HG03520 (cell line): ENCODE data around the gene RAB11FIP3.

Experiments used
- ATAC-seq: cut with Tn5 transposase; IDR thresholded peaks from one replicate; pipeline ENCODE4 v1.9.1; 2021; ENCODE audit warnings: mild to moderate bottlenecking, moderate library complexity; ENCODE audit not compliant: unreplicated experiment

RAB11FIP3 gene

GRCh38 chr16:513950-514349 lies 88.5 kb downstream of the RAB11FIP3 start:
- no peak for ATAC-seq

DNA sequence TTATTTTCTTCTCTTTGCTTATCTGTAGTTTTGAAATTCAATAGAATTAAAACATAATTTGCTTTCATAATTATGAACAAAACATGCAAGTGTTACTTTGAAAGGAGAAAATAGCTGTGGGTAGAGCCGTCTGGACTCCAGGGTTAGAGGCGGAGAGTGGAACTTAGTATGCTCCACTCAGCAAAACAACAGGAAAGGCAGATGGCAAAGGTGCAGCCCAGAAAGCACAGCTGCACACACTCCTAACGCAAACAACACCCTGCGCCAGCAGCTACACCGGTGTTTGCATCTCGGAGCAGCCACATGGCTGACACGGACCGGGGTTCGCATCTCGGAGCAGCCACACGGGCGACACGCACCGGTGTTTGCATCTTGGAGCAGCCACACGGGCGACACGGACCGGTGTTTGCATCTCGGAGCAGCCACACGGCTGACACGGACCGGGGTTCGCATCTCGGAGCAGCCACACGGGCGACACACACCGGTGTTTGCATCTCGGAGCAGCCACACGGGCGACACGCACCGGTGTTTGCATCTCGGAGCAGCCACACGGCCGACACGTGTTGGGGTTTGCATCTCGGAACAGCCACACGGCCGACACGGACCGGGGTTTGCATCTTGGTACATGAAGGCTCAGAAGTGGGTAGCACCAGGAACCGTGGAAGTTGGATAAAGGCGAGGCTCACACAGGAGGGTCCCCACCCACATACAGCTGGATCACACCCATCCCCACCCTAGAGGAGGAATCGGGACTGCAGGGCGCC lies 89.9 kb downstream of the RAB11FIP3 start:
- ATAC-seq = no peak

- no peak for ATAC-seq
Measured at GRCh38 chr16:515939-516226, 90.4 kb downstream of the RAB11FIP3 start.

GRCh38 chr16:516301-516700 lies 90.9 kb downstream of the RAB11FIP3 start:
- ATAC-seq = no peak

- ATAC-seq = no peak
Measured at GRCh38 chr16:518858-519257, 93.4 kb downstream of the RAB11FIP3 start.

- ATAC-seq = no peak
Measured at GRCh38 chr16:519425-519824, 94.0 kb downstream of the RAB11FIP3 start.

DNA sequence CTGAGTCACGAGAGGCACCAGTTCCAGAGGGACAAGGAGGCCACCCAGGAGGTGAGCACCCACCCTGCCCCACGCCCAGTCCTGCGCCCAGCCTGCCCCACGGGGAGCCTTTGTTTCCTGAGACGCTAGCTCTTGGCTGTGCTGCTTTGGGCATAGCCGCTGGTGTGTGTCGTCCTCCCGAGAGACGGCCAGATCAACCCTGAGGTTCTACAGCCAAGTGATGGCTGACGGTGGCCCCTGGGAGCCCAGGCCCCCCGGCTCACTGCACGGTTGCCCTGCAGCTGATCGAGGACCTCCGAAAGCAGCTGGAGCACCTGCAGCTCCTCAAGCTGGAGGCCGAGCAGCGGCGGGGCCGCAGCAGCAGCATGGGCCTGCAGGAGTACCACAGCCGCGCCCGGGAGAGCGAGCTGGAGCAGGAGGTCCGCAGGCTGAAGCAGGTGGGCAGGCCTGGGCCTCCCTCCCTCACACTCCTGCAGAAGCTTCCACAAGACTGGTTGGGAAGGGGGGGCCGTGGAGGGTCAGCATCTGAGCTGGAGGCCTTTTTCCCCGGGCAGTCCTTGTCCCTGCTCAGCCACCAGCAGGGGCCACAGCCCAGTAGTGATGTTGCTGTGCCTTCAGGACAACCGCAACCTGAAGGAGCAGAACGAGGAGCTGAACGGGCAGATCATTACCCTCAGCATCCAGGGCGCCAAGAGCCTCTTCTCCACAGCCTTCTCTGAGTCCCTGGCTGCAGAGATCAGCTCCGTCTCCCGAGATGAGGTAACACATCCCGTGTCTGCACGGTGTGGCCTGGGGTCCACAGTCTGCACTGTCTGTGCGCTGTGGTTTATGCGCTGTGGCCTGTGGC lies 94.6 kb downstream of the RAB11FIP3 start:
- no peak for ATAC-seq

GRCh38 chr16:520847-521246 lies 95.4 kb downstream of the RAB11FIP3 start:
- ATAC-seq = no peak

DNA sequence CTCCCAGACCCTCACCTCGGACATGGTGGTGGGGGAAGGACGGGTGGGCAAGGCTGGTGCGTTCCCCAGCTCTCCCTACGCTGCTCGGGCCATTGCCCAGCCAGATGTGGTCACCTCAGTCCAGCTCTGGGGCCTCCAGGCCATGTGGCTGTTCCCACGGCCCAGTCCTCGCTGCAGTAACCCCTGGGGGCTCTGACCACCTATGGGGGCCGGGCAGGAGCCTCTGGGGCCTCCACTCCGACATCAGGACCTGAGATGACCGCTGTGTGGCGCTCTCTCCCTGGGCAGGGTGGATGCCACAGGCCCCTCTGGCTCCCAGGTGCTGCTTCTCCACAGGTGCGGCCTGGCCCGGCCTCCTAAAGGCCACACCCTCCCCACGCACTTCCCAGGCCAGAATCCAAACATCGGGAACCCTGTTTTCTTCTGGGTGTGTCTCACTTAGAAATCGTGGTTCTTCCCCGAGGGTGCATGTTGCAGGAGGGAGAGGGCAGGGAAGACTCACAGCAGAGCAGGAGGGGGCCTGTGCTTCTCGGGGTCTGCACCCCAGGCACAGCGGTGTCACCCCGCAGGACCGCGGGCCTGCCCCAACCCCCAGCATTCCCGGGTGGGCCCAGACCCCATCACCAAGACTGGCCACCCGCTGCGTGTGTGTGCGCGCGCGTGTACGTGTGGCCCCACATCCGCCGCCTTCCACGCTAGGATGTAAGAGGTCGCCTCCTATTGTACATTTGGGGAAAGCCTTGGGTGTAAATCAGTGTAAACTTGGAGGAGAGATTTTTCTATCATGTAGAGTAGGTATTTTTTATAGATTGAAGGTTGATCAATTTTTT lies 96.1 kb downstream of the RAB11FIP3 start:
- no peak for ATAC-seq

- no peak for ATAC-seq
Measured at GRCh38 chr16:522320-523096, 97.1 kb downstream of the RAB11FIP3 start.

- ATAC-seq = no peak
Measured at GRCh38 chr16:523097-523741, 97.8 kb downstream of the RAB11FIP3 start.

GRCh38 chr16:524274-525040 lies 99.0 kb downstream of the RAB11FIP3 start:
- ATAC-seq = no peak

DNA sequence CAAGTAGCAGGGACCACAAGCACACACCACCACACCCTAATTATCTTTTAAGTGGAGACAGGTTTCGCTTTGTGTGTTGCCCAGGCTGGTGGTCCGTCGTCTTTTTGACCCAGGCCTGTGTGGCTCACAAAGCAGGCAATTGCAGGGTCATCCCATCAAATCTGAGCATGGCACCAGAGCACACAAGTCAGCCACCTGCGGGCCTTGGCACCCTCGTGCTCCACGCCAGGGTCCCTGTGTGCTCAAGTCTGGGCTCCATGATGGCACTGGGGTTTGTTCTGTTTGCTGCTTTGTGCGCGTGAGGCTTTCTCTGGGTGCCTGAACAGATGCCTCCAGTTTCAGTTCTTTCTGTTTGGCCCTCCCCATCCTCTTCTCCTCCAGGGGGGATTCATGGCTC lies 99.7 kb downstream of the RAB11FIP3 start:
- ATAC-seq = no peak

DNA sequence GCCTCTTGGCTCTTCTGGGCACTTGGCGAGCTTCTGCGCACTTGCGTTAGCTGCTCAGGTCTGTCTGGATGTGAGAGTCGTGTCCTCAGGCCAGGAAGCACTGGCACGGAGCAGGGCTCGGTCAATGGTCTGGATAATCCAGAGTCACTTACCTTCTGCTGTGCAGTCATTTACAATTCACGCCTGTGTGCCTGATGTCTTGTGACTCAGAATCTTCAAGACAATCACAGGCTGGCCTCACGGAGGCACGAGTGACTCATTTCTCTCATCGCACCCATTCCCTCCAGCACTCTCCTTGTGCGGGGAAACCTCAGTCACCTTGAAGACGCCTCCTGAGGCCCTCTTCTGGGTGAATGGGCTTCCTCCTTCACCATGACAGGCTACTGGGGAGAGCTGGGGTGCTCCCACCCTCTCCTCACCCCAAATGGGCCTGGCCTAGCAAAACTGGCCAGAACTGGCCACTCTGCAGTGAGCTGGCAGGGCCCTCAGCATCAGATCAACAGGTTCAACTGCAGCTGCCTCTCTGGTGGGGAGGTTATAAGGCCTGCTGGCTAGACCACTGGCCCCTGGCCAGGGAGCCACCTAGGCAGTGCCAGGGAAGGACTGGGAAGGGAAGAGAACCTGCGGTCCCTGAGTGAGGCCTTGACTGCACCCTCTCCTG lies 100.2 kb downstream of the RAB11FIP3 start:
- no peak for ATAC-seq

DNA sequence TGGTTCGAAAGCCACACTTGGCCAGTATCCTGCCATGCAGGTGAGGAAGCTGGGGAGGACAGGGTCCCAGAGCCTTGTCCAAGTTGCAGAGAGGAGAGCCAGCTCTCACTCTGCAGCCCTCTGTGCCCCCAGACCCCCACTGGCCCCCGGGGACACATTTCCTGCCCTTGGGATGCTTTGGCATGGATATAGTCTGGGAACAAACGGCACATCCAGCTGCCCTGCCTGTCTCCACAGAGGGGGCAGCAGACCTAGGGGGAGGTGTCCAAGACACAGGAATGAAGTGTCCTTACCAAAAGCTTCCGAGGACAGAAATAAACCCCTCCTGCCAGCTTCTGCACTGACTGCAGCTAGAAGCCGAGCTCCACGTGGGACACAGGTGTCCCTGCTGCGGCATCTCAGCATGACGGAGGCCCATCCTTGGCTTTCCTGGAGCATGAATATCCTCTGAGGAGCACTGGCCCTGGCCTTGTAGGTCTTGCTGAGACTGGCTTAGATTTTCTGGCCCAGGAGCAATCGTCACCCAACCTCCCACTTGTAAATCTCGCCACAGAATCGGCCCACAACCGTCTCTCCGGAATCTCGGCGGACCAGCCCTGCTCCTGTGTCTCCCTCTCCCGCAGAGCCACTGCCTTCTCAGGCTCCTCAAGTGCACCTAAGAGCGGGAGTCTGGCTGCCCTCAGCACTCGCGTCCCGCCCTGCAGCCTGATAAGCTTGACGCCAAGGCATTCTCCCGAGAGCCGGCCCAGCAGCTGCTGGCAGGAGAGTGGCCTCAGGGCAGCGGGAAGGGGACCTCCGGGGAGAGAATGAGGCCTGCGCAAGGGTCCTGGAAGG lies 100.9 kb downstream of the RAB11FIP3 start:
- no peak for ATAC-seq

DNA sequence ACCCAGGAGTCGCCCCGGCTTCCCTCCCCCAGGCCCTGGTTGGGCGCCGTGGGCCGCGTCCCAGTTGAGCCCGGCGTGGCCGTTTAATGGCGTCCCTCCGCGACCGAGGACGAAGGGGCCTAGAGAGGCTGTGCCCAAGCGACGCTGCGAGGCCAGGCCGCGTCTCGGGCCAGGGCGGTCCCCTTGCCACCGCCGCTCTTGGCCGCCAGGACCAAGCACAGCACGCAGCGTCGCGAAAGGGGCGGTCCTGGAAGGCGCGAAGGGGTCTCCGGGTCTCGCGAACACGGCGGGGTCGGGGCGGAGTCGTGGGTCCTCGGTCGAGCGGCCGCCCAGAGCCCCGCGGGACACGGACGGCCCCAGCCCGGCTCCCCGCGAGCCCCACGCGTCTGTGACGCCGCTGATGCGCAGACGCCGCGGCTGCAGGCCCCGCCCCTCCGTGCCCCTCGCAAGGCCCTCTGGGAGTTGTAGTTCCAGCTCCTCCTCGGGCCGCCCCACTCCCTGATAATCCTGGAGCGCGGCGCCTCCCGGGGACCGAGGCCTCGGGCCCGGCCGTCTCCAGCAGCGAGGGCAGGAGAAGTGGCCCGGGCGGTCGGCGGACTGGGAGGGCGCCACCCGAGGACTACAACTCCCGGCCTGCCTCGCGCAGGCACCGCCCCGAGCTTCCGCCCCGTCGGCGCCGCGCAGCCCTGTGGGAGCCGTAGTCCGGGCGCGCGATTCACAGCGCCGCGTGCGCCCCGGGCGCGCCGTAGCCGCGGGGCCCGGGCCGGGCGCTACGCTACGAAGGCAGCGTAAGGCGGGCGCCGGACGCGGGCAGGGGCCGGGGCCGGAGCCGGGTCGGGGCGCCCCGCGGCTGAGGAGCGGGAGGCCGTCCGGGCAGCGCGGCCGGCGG lies 101.8 kb downstream of the RAB11FIP3 start, which contains the start of gene CAPN15:
TSS of gene CAPN15 (plus strand) at position 698 of the 889 bp plus-strand sequence. CDS start 19,127 bp downstream, outside the sequence.
- peak; percentile 69 for ATAC-seq
